ENCODE measurements around the gene SLC26A8.
"Not testable (repeated sequence)": the region's sequence is repeated elsewhere in the genome, so short reads cannot be mapped to it uniquely, and the experiment has no call there.

SLC26A8 gene

GRCh38 chr6:36050305-36050704 is 25.9 kb upstream of the SLC26A8 start:
- DNase-seq, result no peak

- no peak for DNase-seq
These were observed 25.1 kb upstream of the SLC26A8 start for GRCh38 chr6:36049582-36049981.

- DNase-seq, result no peak
These were observed 18.3 kb upstream of the SLC26A8 start for GRCh38 chr6:36042618-36043260.

GRCh38 chr6:36040958-36041357 is 16.5 kb upstream of the SLC26A8 start:
- no peak for DNase-seq

GRCh38 chr6:36039112-36039511 is 14.7 kb upstream of the SLC26A8 start:
- no peak for DNase-seq

GRCh38 chr6:36038120-36038876 is 13.9 kb upstream of the SLC26A8 start:
- no peak for DNase-seq

- DNase-seq, result no peak
These were observed 10.8 kb upstream of the SLC26A8 start for GRCh38 chr6:36035225-36035624.

GRCh38 chr6:36034441-36034840 is 10.0 kb upstream of the SLC26A8 start:
- DNase-seq, result no peak

GRCh38 chr6:36033935-36034334 is 9.5 kb upstream of the SLC26A8 start:
- DNase-seq, result no peak

- DNase-seq, result not testable (repeated sequence)
These were observed 8.7 kb upstream of the SLC26A8 start for GRCh38 chr6:36033144-36033543.

- no peak for DNase-seq
These were observed 7.8 kb upstream of the SLC26A8 start for GRCh38 chr6:36032261-36032660.

GRCh38 chr6:36029464-36029863 is 5.0 kb upstream of the SLC26A8 start:
- DNase-seq, result no peak

- DNase-seq, result peak in 7 of 14 donors; percentile 2 to 47 (median 28)
These were observed 4.5 kb upstream of the SLC26A8 start for GRCh38 chr6:36028877-36029324.

GRCh38 chr6:36028088-36028876 is 3.8 kb upstream of the SLC26A8 start:
- peak in 11 of 14 donors; percentile 17 to 71 (median 48) for DNase-seq

- peak; percentile 52 to 99 (median 94) for DNase-seq
These were observed 3.2 kb upstream of the SLC26A8 start, which contains the start of gene MAPK14 for GRCh38 chr6:36027501-36028087. MAPK14 (plus strand) TSS chr6:36027808; CDS start chr6:36028158, 350 bp downstream.

GRCh38 chr6:36025932-36026327 is 1.5 kb upstream of the SLC26A8 start:
- no peak for DNase-seq

GRCh38 chr6:36025260-36025931 is 955 bp upstream of the SLC26A8 start:
- DNase-seq, result no peak

GRCh38 chr6:36020154-36020553 is 4.3 kb downstream of the SLC26A8 start:
- DNase-seq, result no peak

GRCh38 chr6:36019167-36019566 is 5.3 kb downstream of the SLC26A8 start:
- no peak for DNase-seq

GRCh38 chr6:36018339-36018738 is 6.1 kb downstream of the SLC26A8 start:
- no peak for DNase-seq

GRCh38 chr6:36015666-36016065 is 8.8 kb downstream of the SLC26A8 start:
- no peak for DNase-seq

- DNase-seq, result no peak
These were observed 24.0 kb downstream of the SLC26A8 start for GRCh38 chr6:36000451-36000850.

All from C1 segment of cervical spinal cord (tissue), 14 donors.